ENCODE measurements around the gene BTBD9. TPM values are rescaled to one million over a fixed set of nuclear protein-coding genes. Genes with fewer than 3 reads are reported as not detected.

BTBD9 gene
- total RNA-seq, 2 experiments from 2014 or later, result 11.0 to 13.8 TPM

- no peaks in the 10 kb centered on the region for H3K27me3 Mint-ChIP-seq
- H3K9me3 Mint-ChIP-seq (ENCODE audit: low read depth), result no peaks in the 10 kb centered on the region
- H3K4me3 Mint-ChIP-seq, result no peak overlapping the region
- no peak for DNase-seq
- no peaks in the 10 kb centered on the region for H3K4me1 Mint-ChIP-seq
- H3K36me3 Mint-ChIP-seq, result no peaks in the 10 kb centered on the region
- H3K27ac Mint-ChIP-seq, result no peak overlapping the region
- no peak for ATAC-seq
- CTCF ChIA-PET, result no interaction called here
Measured at GRCh38 chr6:38244869-38245268, 394.9 kb downstream of the BTBD9 start.

DNA sequence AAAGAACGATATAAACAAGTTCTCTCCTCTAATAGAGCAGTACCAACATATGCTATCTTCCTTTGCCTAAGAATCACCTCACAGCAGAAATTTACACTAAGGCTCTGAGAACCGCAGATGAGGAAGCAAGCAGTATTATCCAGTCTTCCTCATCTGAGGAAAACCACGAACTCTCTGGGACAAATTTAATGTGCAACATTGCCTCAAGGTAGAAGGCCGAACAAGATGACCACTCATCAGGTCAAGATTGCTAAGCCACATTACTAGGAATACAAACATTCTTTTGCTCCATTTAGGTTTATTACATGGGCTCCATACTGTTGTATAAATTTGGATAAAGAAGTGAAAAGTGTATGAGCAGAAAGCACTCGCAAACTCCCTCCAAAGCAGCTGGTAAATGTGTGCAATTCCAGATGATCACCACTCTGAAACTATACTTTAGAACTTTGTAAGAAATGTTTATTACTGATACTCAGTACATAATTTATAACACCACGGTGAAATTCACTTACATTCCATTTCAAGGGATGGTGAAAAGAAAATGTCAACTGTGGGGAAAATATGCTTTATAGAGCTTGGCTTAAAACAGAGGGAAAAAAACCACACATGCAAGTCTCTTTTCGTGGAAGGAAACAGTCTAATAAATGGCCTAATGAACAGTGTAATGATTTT is 398.4 kb downstream of the BTBD9 start:
- Mint-ChIP-seq H3K36me3 (no peaks in the 10 kb centered on the region), H3K9me3 (ENCODE audit: low read depth) (no peaks in the 10 kb centered on the region), H3K27me3 (no peaks in the 10 kb centered on the region), H3K4me1 (no peaks in the 10 kb centered on the region), H3K4me3 (no peak overlapping the region), H3K27ac (no peak overlapping the region)
- CTCF ChIA-PET, result no interaction called here
- DNase-seq (no peak), ATAC-seq (no peak)

DNA sequence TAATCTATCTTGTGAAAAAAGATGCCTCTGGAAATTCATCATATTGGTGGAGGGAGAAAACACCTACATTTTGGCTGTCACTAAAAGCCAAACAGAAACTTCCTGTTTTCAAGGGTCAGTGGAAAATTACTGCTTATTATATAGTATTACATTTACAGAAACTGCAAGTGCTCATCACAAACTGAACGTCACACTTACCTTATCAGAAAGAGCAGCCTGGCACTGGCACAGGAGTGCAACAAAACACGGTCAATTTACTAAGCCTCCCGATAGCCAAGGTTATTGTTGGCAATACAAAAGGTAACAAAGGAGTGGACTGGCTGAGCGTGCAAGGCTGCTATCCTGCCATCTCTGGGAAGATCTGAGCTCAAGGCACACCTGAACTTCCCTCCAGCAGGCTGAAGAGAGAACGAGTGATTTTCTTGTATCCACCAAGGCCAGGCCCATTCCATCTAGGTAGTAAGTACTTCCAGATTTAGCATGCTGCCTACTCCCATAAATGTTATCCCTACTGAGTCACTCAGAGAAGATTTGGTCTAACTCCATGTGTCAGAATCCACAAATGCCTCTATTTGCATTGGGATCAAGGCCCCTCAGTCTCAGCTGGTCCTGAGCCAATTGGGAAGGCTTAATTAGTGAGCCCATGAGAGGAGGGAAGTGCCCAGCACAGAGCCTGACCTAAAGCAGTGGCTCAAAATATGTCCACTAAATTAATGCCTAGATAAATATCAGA is 399.8 kb downstream of the BTBD9 start:
- DNase-seq (no peak), ATAC-seq (no peak)
- Mint-ChIP-seq H3K9me3 (ENCODE audit: low read depth) (no peaks in the 10 kb centered on the region), H3K36me3 (no peaks in the 10 kb centered on the region), H3K27ac (no peak overlapping the region), H3K4me3 (no peak overlapping the region), H3K27me3 (no peaks in the 10 kb centered on the region), H3K4me1 (no peaks in the 10 kb centered on the region)
- CTCF ChIA-PET, result no interaction called here

- ATAC-seq, result no peak
- Mint-ChIP-seq H3K36me3 (no peaks in the 10 kb centered on the region), H3K27ac (no peak overlapping the region), H3K9me3 (ENCODE audit: low read depth) (no peaks in the 10 kb centered on the region), H3K4me1 (no peaks in the 10 kb centered on the region), H3K27me3 (no peaks in the 10 kb centered on the region), H3K4me3 (no peak overlapping the region)
- no peak for DNase-seq
- CTCF ChIA-PET, result interaction anchor here (0.6 kb wide), 1 partner anchor 116 kb away, joined by 3 read pairs; no protein-coding TSS in a partner anchor
Measured at GRCh38 chr6:38236631-38237030, 403.1 kb downstream of the BTBD9 start.

GRCh38 chr6:38234934-38235682 is 404.6 kb downstream of the BTBD9 start:
- no peak overlapping the region for H3K27ac Mint-ChIP-seq
- H3K36me3 Mint-ChIP-seq, result no peaks in the 10 kb centered on the region
- DNase-seq (no peak), ATAC-seq (no peak)
- no peaks in the 10 kb centered on the region for H3K4me1 Mint-ChIP-seq
- H3K4me3 Mint-ChIP-seq, result no peak overlapping the region
- no peaks in the 10 kb centered on the region for H3K9me3 Mint-ChIP-seq (ENCODE audit: low read depth)
- CTCF ChIA-PET, result no interaction called here
- H3K27me3 Mint-ChIP-seq, result no peaks in the 10 kb centered on the region

GRCh38 chr6:38234141-38234540 is 405.6 kb downstream of the BTBD9 start:
- Mint-ChIP-seq H3K4me3 (no peak overlapping the region), H3K9me3 (ENCODE audit: low read depth) (no peaks in the 10 kb centered on the region), H3K27me3 (no peaks in the 10 kb centered on the region), H3K27ac (no peak overlapping the region), H3K36me3 (no peaks in the 10 kb centered on the region), H3K4me1 (no peaks in the 10 kb centered on the region)
- CTCF ChIA-PET, result no interaction called here
- ATAC-seq (no peak), DNase-seq (no peak)

DNA sequence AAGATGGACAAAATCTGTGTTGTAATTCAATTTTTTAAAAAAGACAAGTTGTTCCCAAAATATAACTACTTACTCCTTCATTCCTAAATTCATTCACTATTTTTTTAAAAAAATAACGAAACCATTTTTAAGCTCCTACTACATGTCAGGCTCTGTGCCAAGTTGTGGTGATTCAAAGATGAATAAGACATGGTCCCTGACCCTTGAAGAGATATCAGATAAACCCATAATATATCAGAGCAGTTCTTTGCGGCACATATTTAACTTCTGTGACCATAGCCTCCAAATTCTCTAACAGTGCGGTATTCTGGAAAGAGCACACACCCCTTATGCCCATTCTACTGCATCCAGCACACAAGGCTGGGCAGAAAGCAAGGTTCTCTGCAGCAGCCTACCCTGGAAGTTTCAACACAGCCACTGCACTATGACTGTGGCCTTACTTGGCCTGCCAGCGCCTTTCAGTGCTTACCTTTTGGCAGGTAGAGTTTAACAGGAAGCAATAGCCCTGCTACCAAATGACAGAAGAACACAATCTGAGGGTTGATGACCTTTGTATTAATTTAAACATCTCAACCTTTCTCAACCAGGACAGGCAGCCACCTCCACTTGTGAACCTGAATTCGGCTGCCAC is 406.5 kb downstream of the BTBD9 start:
- Mint-ChIP-seq H3K27me3 (no peaks in the 10 kb centered on the region), H3K4me3 (no peak overlapping the region), H3K4me1 (no peaks in the 10 kb centered on the region), H3K27ac (no peak overlapping the region), H3K36me3 (no peaks in the 10 kb centered on the region), H3K9me3 (ENCODE audit: low read depth) (no peaks in the 10 kb centered on the region)
- CTCF ChIA-PET, result no interaction called here
- DNase-seq, result no peak
- no peak for ATAC-seq

DNA sequence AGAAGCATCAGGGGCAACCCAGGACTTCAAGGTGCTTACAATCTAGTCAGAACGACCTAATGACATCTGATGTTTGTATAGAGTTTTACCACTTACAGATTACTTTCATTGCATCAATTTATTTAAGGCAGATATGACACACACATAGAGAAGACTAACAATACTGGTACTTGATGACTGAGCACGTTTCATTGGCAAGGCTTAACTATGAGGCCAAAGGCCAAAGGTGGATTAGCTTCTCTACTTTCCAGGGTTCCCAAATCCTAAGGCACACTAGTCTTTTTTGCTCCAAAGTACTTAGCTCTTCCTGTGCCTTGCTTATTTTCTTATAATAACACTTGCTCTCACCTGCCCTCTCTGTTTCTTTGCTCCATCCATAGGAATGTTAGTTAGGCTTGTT is 414.0 kb downstream of the BTBD9 start:
- H3K27ac Mint-ChIP-seq, result no peak overlapping the region
- no peaks in the 10 kb centered on the region for H3K36me3 Mint-ChIP-seq
- H3K4me1 Mint-ChIP-seq, result no peaks in the 10 kb centered on the region
- no peak overlapping the region for H3K4me3 Mint-ChIP-seq
- ATAC-seq (no peak), DNase-seq (no peak)
- no peaks in the 10 kb centered on the region for H3K9me3 Mint-ChIP-seq (ENCODE audit: low read depth)
- CTCF ChIA-PET, result no interaction called here
- no peaks in the 10 kb centered on the region for H3K27me3 Mint-ChIP-seq

GRCh38 chr6:38221251-38221650 is 418.5 kb downstream of the BTBD9 start:
- CTCF ChIA-PET, result no interaction called here
- no peak for ATAC-seq
- Mint-ChIP-seq H3K27me3 (no peaks in the 10 kb centered on the region), H3K36me3 (no peaks in the 10 kb centered on the region), H3K4me1 (no peaks in the 10 kb centered on the region), H3K4me3 (no peak overlapping the region), H3K9me3 (ENCODE audit: low read depth) (no peaks in the 10 kb centered on the region), H3K27ac (no peak overlapping the region)
- DNase-seq, result no peak

DNA sequence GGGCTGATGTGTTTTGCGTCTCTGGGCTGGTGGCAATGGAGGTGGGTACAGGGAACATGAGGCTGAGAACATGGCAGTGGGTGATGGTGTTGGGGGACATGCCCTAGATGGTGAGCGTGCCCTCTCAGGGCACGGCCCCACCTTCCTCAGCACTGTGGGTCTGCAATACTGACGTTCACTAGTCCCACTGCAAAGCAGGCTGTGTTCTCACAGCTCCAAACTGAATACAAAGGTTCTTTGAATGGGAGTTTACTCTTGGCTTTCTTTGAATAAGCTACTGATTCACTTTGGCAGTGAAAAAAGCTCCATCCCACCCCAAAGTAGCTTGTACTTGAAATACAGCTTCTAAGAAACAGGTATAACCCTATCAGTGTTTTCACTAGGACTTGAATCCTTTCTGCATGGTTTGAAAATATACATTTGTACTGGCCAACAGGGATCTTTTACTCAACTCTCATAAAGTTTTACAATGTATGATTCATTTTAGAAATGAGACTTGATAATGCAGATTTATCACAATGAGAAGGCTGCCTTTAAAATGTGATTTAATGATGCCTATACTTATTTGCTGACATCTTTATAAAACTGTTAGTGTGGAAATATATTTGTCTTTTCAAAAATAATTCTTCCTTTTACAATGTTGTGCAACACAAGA is 419.5 kb downstream of the BTBD9 start:
- Mint-ChIP-seq H3K4me3 (no peak overlapping the region), H3K27ac (no peak overlapping the region), H3K27me3 (no peaks in the 10 kb centered on the region), H3K9me3 (ENCODE audit: low read depth) (no peaks in the 10 kb centered on the region), H3K36me3 (no peaks in the 10 kb centered on the region), H3K4me1 (no peaks in the 10 kb centered on the region)
- CTCF ChIA-PET, result no interaction called here
- ATAC-seq (no peak), DNase-seq (no peak)

- no peak for ATAC-seq
- H3K4me1 Mint-ChIP-seq, result no peaks in the 10 kb centered on the region
- no peaks in the 10 kb centered on the region for H3K36me3 Mint-ChIP-seq
- CTCF ChIA-PET, result no interaction called here
- no peaks in the 10 kb centered on the region for H3K27me3 Mint-ChIP-seq
- H3K27ac Mint-ChIP-seq, result no peak overlapping the region
- DNase-seq, result no peak
- H3K9me3 Mint-ChIP-seq (ENCODE audit: low read depth), result no peaks in the 10 kb centered on the region
- no peak overlapping the region for H3K4me3 Mint-ChIP-seq
Measured at GRCh38 chr6:38218235-38218634, 421.5 kb downstream of the BTBD9 start.

- ATAC-seq, result no peak
- CTCF ChIA-PET, result no interaction called here
- no peaks in the 10 kb centered on the region for H3K36me3 Mint-ChIP-seq
- H3K4me3 Mint-ChIP-seq, result no peak overlapping the region
- no peaks in the 10 kb centered on the region for H3K9me3 Mint-ChIP-seq (ENCODE audit: low read depth)
- no peaks in the 10 kb centered on the region for H3K4me1 Mint-ChIP-seq
- H3K27ac Mint-ChIP-seq, result no peak overlapping the region
- DNase-seq, result no peak
- H3K27me3 Mint-ChIP-seq, result no peaks in the 10 kb centered on the region
Measured at GRCh38 chr6:38216451-38216850, 423.3 kb downstream of the BTBD9 start.

GRCh38 chr6:38215651-38216311 is 423.9 kb downstream of the BTBD9 start:
- Mint-ChIP-seq H3K9me3 (ENCODE audit: low read depth) (no peaks in the 10 kb centered on the region), H3K27me3 (no peaks in the 10 kb centered on the region), H3K4me3 (no peak overlapping the region), H3K27ac (no peak overlapping the region), H3K4me1 (no peaks in the 10 kb centered on the region), H3K36me3 (no peaks in the 10 kb centered on the region)
- ATAC-seq (no peak), DNase-seq (no peak)
- CTCF ChIA-PET, result no interaction called here

All from activated CD8-positive, alpha-beta memory T cell treated with anti-CD3 and anti-CD28 coated beads, Interleukin-2, amount 10 ng/mL, durations not matched to agents 7 days and 5 days (primary cell).